ENCODE measurements around the gene CDK5R2. TPM values are rescaled to one million over a fixed set of nuclear protein-coding genes. Genes with fewer than 3 reads are reported as not detected.

Gene CDK5R2
- total and polyA plus RNA-seq, 2 of the 13 experiments (the other 11 are each of a cell fraction or from before 2014, with no cell fraction given), result not detected

DNA sequence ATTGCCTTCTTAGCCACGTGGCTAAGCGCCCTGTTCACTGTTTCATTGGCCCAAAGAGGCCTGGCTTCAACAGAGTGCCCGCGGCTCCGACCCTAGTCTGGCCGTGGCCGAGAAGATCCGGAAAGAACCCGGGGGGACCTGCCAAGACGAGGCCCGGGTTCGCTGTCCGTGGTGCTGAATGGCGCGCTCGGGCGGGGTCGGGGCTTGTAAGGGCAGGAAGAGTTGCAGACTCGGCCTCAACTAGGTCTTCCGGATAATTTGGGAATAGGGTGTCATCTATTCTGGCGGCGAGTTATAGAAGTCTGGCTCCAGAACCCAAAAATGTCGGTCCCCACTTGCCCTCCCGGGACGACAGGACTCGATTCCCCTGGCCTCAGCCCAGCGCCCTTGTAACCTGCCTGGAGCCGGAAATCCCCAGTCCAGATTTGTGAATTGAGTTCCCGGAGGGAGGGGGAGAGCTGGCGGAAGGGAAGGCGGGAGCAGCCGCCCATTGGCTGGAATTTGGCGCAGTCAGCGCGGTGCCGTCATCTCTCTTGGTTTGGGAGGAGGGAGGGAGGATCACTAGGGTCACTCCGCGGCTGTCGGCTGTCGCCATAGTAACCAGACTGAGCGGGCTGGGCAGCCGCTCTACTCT, 3.5 kb downstream of the CDK5R2 start (continued):
- peak; percentile 84; the same call in 1 of the 2 replicates for TF ChIP-seq ZNF547 (CRISPR knock-in tag; IDR thresholded peaks at IDR 0.05)
- TF ChIP-seq ZNF20 (CRISPR knock-in tag; IDR thresholded peaks at IDR 0.05), result peak; percentile 87
- peak; percentile 81 for TF ChIP-seq RXRB (CRISPR knock-in tag; IDR thresholded peaks at IDR 0.05; ENCODE audit: borderline replicate concordance)
- TF ChIP-seq CHD2 (IDR thresholded peaks at IDR 0.05; ENCODE audit: low read depth, low read length), result no peak
- TF ChIP-seq ZNF75D (CRISPR knock-in tag; IDR thresholded peaks at IDR 0.05; ENCODE audit: borderline replicate concordance), result no peak
- peak; percentile 83; the same call in 1 of the 2 replicates for TF ChIP-seq ZNF253 (CRISPR knock-in tag; IDR thresholded peaks at IDR 0.05; ENCODE audit: borderline replicate concordance)
- TF ChIP-seq ZNF766 (CRISPR knock-in tag; IDR thresholded peaks at IDR 0.05; ENCODE audit: borderline replicate concordance), result peak; percentile 95; the same call in 1 of the 2 replicates
- TF ChIP-seq SYNCRIP (IDR thresholded peaks at IDR 0.05; ENCODE audit: insufficient read depth, low read depth, low read length), result no peak
- TF ChIP-seq, protein P1, sequence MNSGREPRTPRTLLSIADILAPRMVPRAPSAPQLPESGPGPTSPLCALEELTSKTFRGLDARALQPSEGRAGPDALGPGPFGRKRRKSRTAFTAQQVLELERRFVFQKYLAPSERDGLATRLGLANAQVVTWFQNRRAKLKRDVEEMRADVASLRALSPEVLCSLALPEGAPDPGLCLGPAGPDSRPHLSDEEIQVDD (CRISPR knock-in tag; IDR thresholded peaks at IDR 0.05; ENCODE audit: borderline replicate concordance), result peak; percentile 70; the same call in 1 of the 2 replicates
- no peak for TF ChIP-seq ZNF782 (CRISPR knock-in tag; IDR thresholded peaks at IDR 0.05; ENCODE audit: borderline replicate concordance)
- no peak for TF ChIP-seq STAT5B (CRISPR knock-in tag; IDR thresholded peaks at IDR 0.05)
- TF ChIP-seq ASH2L (IDR thresholded peaks at IDR 0.05; ENCODE audit: insufficient read length, low read depth, low read length), result no peak
- 0 out of 2 replicates have a peak, but pooled peaks have one; percentile 31 for TF ChIP-seq MAX (IDR thresholded peaks at IDR 0.05)
- peak; percentile 73; the same call in 1 of the 2 replicates for TF ChIP-seq ZBTB21 (CRISPR knock-in tag; IDR thresholded peaks at IDR 0.05)
- TF ChIP-seq GLI4 (CRISPR knock-in tag; IDR thresholded peaks at IDR 0.05; ENCODE audit: borderline replicate concordance), result peak; percentile 82; the same call in 1 of the 2 replicates
- TF ChIP-seq, protein P2, sequence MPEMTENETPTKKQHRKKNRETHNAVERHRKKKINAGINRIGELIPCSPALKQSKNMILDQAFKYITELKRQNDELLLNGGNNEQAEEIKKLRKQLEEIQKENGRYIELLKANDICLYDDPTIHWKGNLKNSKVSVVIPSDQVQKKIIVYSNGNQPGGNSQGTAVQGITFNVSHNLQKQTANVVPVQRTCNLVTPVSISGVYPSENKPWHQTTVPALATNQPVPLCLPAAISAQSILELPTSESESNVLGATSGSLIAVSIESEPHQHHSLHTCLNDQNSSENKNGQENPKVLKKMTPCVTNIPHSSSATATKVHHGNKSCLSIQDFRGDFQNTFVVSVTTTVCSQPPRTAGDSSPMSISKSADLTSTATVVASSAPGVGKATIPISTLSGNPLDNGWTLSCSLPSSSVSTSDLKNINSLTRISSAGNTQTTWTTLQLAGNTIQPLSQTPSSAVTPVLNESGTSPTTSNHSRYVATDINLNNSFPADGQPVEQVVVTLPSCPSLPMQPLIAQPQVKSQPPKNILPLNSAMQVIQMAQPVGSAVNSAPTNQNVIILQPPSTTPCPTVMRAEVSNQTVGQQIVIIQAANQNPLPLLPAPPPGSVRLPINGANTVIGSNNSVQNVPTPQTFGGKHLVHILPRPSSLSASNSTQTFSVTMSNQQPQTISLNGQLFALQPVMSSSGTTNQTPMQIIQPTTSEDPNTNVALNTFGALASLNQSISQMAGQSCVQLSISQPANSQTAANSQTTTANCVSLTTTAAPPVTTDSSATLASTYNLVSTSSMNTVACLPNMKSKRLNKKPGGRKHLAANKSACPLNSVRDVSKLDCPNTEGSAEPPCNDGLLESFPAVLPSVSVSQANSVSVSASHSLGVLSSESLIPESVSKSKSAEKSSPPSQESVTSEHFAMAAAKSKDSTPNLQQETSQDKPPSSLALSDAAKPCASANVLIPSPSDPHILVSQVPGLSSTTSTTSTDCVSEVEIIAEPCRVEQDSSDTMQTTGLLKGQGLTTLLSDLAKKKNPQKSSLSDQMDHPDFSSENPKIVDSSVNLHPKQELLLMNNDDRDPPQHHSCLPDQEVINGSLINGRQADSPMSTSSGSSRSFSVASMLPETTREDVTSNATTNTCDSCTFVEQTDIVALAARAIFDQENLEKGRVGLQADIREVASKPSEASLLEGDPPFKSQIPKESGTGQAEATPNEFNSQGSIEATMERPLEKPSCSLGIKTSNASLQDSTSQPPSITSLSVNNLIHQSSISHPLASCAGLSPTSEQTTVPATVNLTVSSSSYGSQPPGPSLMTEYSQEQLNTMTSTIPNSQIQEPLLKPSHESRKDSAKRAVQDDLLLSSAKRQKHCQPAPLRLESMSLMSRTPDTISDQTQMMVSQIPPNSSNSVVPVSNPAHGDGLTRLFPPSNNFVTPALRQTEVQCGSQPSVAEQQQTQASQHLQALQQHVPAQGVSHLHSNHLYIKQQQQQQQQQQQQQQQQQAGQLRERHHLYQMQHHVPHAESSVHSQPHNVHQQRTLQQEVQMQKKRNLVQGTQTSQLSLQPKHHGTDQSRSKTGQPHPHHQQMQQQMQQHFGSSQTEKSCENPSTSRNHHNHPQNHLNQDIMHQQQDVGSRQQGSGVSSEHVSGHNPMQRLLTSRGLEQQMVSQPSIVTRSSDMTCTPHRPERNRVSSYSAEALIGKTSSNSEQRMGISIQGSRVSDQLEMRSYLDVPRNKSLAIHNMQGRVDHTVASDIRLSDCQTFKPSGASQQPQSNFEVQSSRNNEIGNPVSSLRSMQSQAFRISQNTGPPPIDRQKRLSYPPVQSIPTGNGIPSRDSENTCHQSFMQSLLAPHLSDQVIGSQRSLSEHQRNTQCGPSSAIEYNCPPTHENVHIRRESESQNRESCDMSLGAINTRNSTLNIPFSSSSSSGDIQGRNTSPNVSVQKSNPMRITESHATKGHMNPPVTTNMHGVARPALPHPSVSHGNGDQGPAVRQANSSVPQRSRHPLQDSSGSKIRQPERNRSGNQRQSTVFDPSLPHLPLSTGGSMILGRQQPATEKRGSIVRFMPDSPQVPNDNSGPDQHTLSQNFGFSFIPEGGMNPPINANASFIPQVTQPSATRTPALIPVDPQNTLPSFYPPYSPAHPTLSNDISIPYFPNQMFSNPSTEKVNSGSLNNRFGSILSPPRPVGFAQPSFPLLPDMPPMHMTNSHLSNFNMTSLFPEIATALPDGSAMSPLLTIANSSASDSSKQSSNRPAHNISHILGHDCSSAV (CRISPR knock-in tag; IDR thresholded peaks at IDR 0.05; ENCODE audit: borderline replicate concordance), result 0 out of 2 replicates have a peak, but pooled peaks have one; percentile 40
- TF ChIP-seq ZNF546 (CRISPR knock-in tag; conservative IDR thresholded peaks at IDR 0.05), result peak; percentile 61; the same call in 1 of the 2 replicates
- TF ChIP-seq ZNF891 (CRISPR knock-in tag; IDR thresholded peaks at IDR 0.05), result peak; percentile 95
- TF ChIP-seq ZNF275 (CRISPR knock-in tag; IDR thresholded peaks at IDR 0.05; ENCODE audit: borderline replicate concordance), result 0 out of 2 replicates have a peak, but pooled peaks have one; percentile 84
